Activated gamma-delta T cell (primary cell): ENCODE data around the gene PACSIN3.
A peak's percentile ranks its signal among the peaks of the same experiment; 100 is the strongest.

ENCODE experiments used
- DNase-seq: peaks from one replicate; lab custom pipeline; 2025; lab: John Stamatoyannopoulos, UW

Gene PACSIN3

GRCh38 chr11:47176328-47177228 is 9.7 kb downstream of the PACSIN3 start, which contains the start of gene ARFGAP2:
TSS of gene ARFGAP2 (minus strand) at chr11:47176879. CDS start at chr11:47176853, 26 bp downstream.
- peak; percentile 95 for DNase-seq

- DNase-seq = no peak
Measured at GRCh38 chr11:47175746-47176327, 10.4 kb downstream of the PACSIN3 start.

GRCh38 chr11:47172740-47173336 is 13.4 kb downstream of the PACSIN3 start:
- DNase-seq = no peak

GRCh38 chr11:47171856-47172255 is 14.4 kb downstream of the PACSIN3 start:
- DNase-seq = no peak

GRCh38 chr11:47171061-47171838 is 15.0 kb downstream of the PACSIN3 start:
- no peak for DNase-seq

- no peak for DNase-seq
Measured at GRCh38 chr11:47166368-47166767, 19.9 kb downstream of the PACSIN3 start.

- no peak for DNase-seq
Measured at GRCh38 chr11:47165253-47165840, 20.9 kb downstream of the PACSIN3 start.

GRCh38 chr11:47164321-47164720 is 21.9 kb downstream of the PACSIN3 start:
- DNase-seq = no peak

- no peak for DNase-seq
Measured at GRCh38 chr11:47163898-47164297, 22.3 kb downstream of the PACSIN3 start.

GRCh38 chr11:47163193-47163592 is 23.0 kb downstream of the PACSIN3 start:
- no peak for DNase-seq

GRCh38 chr11:47162426-47162825 is 23.8 kb downstream of the PACSIN3 start:
- DNase-seq = no peak

- no peak for DNase-seq
Measured at GRCh38 chr11:47161890-47162289, 24.3 kb downstream of the PACSIN3 start.

- no peak for DNase-seq
Measured at GRCh38 chr11:47161134-47161854, 24.9 kb downstream of the PACSIN3 start.

GRCh38 chr11:47160753-47161133 is 25.5 kb downstream of the PACSIN3 start:
- no peak for DNase-seq

GRCh38 chr11:47158242-47158641 is 28.0 kb downstream of the PACSIN3 start:
- DNase-seq = no peak

- no peak for DNase-seq
Measured at GRCh38 chr11:47157805-47158204, 28.4 kb downstream of the PACSIN3 start.

GRCh38 chr11:47156951-47157350 is 29.3 kb downstream of the PACSIN3 start:
- DNase-seq = no peak

GRCh38 chr11:47156333-47156732 is 29.9 kb downstream of the PACSIN3 start:
- DNase-seq = no peak

GRCh38 chr11:47155879-47156278 is 30.4 kb downstream of the PACSIN3 start:
- no peak for DNase-seq

GRCh38 chr11:47154616-47155570 is 31.3 kb downstream of the PACSIN3 start:
- no peak for DNase-seq
